Brain microvascular endothelial cell (primary cell): ENCODE measurements around the gene ABHD14A.

Experiments used
- DNase-seq: peaks from one replicate; pipeline ENCODE4 v3.0.0-alpha.2; 2020
- H3K27ac ChIP-seq: fragments of 250-450 bp; sonication (Bioruptor Pico); 2 replicates; pipeline ENCODE4 v1.5.1; 2020; ENCODE audit warnings: mild to moderate bottlenecking, moderate library complexity
- H3K27me3 ChIP-seq: fragments of 250-450 bp; sonication (Bioruptor Pico); replicated peaks from 2 replicates; pipeline ENCODE4 v1.5.1; 2020; ENCODE audit warnings: mild to moderate bottlenecking
- H3K36me3 ChIP-seq: fragments of 250-450 bp; sonication (Bioruptor Pico); replicated peaks from 2 replicates; pipeline ENCODE4 v1.5.1; 2020; ENCODE audit warnings: mild to moderate bottlenecking
- H3K4me3 ChIP-seq: 2 replicates; pipeline ENCODE4 v1.5.1; 2011; ENCODE audit warnings: low read depth, mild to moderate bottlenecking, control low read depth, low read length, moderate library complexity
- in situ Hi-C: cut with HindIII; loops from 2 replicates; pipeline ENCODE4 v1.10.0; 2017; ENCODE audit warnings: low sequenced_read_pairs, low pct_ligation_motif_present
- TF ChIP-seq, protein P1 (sequence below): IDR thresholded peaks from 2 replicates; pipeline ENCODE4 v1.5.1; 2011; ENCODE audit warnings: low read depth, mild to moderate bottlenecking, moderate library complexity, low read length, control low read depth, inconsistent platforms; ENCODE audit errors: missing control alignments

ABHD14A gene

DNA sequence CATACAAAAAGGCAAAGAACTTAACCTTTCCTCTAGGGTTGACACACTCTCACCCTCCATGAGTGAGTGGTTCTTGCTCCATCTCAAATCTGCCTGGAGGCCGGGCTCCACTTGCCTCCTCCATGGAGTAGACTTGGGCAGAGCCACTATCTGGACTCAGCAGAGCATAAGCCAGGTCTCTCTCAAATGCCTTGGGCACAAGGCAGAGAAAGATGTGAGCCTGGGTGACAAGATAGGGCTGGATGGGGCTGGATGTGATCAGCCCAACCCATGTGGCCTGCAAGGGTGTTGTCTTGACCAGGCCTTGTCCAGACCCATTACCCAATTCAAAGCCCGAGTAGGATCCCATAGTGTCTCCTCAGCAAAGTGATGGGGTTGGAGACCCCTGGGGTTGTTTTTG lies 25.0 kb downstream of the ABHD14A start:
- H3K36me3 ChIP-seq, result peaks cover 4% of the 10 kb centered on the region
- no peak for DNase-seq
- no peaks in the 10 kb centered on the region for H3K27me3 ChIP-seq
- no peak overlapping the region for H3K4me3 ChIP-seq
- TF ChIP-seq, protein P1, sequence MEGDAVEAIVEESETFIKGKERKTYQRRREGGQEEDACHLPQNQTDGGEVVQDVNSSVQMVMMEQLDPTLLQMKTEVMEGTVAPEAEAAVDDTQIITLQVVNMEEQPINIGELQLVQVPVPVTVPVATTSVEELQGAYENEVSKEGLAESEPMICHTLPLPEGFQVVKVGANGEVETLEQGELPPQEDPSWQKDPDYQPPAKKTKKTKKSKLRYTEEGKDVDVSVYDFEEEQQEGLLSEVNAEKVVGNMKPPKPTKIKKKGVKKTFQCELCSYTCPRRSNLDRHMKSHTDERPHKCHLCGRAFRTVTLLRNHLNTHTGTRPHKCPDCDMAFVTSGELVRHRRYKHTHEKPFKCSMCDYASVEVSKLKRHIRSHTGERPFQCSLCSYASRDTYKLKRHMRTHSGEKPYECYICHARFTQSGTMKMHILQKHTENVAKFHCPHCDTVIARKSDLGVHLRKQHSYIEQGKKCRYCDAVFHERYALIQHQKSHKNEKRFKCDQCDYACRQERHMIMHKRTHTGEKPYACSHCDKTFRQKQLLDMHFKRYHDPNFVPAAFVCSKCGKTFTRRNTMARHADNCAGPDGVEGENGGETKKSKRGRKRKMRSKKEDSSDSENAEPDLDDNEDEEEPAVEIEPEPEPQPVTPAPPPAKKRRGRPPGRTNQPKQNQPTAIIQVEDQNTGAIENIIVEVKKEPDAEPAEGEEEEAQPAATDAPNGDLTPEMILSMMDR, result no peak
- in situ Hi-C loops, result no loop called here
- no peak overlapping the region for H3K27ac ChIP-seq

DNA sequence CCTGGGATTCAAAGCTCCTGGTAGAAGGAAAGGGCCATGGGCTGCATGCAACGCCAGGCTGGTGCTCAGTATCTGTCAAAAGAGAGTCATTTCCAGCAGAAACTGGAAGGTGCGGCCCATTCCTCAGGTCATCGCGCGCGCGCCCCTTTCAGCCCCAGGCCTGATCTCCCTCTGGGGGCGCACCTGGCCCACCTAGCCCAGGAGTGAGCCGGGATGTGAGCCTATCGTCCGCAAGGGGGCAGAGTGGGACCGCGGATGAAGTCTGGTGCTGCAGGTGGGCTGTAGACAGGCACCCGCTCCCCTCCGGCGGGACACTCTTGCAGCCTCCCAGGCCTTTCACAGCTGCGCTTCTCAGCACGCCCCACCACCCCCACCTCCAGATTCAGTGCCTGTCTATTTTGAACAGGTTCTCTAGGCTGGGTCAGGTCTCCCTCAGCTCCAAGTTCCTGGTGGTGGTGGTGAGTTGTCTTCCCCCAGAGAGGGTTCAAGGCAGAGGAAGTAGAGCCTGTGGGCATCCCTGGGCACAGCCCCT lies 26.6 kb downstream of the ABHD14A start:
- H3K27ac ChIP-seq, result no peak overlapping the region
- no peaks in the 10 kb centered on the region for H3K36me3 ChIP-seq
- DNase-seq, result peak; percentile 34
- TF ChIP-seq, protein P1, result peak; percentile 96
- in situ Hi-C loops, result no loop called here
- H3K27me3 ChIP-seq, result no peaks in the 10 kb centered on the region
- H3K4me3 ChIP-seq, result no peak overlapping the region

DNA sequence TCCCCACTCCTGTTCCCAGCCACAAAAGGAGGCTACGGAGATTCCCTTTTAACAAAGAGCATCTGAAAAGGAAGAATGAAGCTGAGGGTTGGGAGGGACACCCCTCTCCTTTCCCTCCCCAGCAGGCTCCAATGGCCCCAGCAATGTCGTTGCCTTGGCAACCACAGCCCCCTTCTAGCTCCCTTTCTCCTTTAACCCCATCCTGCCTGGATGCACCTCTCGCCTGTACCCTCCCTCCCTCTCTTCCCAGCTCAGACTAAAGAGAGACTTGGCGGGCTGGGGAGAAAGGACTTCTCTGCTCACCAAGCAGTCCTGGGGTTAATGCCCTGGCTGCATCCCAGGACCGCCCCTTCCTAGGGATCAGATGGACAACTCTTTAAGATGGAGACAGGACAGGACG lies 27.9 kb downstream of the ABHD14A start:
- no peak for DNase-seq
- TF ChIP-seq, protein P1, result no peak
- H3K27me3 ChIP-seq, result no peaks in the 10 kb centered on the region
- in situ Hi-C loops, result no loop called here
- H3K36me3 ChIP-seq, result no peaks in the 10 kb centered on the region
- H3K4me3 ChIP-seq, result no peak overlapping the region
- no peak overlapping the region for H3K27ac ChIP-seq

DNA sequence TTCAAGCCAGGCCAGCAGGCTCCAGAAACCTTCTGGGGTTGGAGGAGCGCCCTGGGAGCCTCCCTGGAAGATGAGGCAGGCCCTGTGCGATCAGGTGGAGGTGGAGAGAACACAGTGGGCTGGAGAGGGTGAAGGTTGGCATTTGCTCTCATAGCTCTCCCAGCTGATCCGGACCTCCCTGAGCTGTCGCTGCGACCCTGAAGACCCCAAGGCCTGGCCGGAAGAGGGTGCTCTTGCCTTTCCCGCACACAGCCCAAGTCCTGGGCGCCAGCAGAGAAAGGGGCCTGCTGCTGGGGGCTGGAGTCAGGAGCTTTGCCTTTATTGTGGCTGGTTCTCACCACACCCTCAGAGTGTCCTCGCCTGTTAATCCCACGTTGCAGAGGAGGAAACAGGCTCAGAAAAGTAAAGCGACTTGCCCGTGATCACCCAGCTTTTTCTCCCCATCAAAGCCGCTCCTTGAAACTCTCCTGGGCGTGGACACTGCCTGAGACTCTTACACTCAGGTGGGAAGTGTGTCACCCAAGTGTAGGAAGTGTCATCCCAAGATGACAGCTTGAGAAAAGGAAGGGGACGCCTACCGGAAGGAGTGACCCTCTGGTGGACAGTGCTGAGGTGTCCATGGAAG lies 29.4 kb downstream of the ABHD14A start:
- no peak for DNase-seq
- Histone ChIP-seq H3K36me3 (no peaks in the 10 kb centered on the region), H3K27me3 (no peaks in the 10 kb centered on the region), H3K4me3 (no peak overlapping the region), H3K27ac (no peak overlapping the region)
- in situ Hi-C loops, result no loop called here
- TF ChIP-seq, protein P1, result peak; percentile 86

DNA sequence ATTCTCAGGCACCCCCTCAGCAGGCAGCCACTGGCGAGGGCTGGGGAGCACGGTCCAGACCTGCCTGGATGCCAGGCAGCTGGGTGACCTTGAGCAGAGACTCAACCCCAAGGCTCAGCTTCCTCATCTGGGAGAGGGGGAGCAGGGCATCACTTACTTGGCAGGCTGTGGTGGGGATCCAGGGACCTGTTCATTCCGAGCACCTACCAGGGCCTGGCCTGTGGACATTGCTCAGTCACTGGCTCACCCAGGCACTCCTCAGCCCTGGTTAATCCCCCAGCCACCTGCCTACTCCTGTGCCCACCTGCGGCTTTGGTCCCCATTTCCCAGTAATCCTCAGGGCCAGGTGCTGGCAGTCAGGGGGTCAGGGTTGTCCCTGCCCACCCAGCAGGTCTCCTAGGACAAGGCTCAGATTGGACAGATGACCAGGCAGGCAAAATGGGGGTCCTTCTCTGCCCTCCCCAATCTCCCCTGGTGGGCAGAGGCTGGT lies 30.1 kb downstream of the ABHD14A start:
- H3K4me3 ChIP-seq, result no peak overlapping the region
- H3K27me3 ChIP-seq, result no peaks in the 10 kb centered on the region
- in situ Hi-C loops, result no loop called here
- H3K36me3 ChIP-seq, result no peaks in the 10 kb centered on the region
- TF ChIP-seq, protein P1, result no peak
- no peak overlapping the region for H3K27ac ChIP-seq
- DNase-seq, result no peak

DNA sequence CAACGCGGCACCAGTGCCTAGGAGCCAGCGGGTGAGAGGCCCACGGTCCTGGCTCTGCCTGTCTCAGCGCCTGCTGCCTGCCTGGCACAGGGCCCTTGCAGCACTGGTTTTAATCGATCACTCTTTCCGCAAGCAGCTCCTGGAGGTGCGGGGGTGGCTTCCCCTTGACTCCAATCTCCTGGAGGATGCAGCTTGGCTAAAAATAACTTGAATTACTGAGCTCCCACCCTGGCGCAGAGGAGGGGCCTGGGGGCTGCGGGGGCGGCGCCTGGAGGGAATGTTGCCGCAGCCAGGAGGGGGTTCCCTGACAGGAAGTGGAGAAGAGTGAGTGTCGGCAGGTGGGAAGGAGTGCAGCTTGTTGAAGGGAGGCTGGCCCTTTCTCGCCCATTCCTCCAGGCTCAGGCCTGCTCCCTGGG lies 30.7 kb downstream of the ABHD14A start:
- peak; percentile 28 for DNase-seq
- no peak overlapping the region for H3K27ac ChIP-seq
- in situ Hi-C loops, result no loop called here
- no peaks in the 10 kb centered on the region for H3K36me3 ChIP-seq
- no peaks in the 10 kb centered on the region for H3K27me3 ChIP-seq
- no peak overlapping the region for H3K4me3 ChIP-seq
- TF ChIP-seq, protein P1, result no peak
